GM19035 (cell line): ENCODE results near the gene COL4A1.

Experiments used
- ATAC-seq: cut with Tn5 transposase; IDR thresholded peaks from one replicate; pipeline ENCODE4 v1.9.1; 2021; ENCODE audit not compliant: unreplicated experiment

Gene COL4A1

GRCh38 chr13:110297011-110297410 is 9.9 kb downstream of the COL4A1 start:
- ATAC-seq = no peak

GRCh38 chr13:110294622-110295021 is 12.3 kb downstream of the COL4A1 start:
- no peak for ATAC-seq

GRCh38 chr13:110294146-110294545 is 12.8 kb downstream of the COL4A1 start:
- ATAC-seq = no peak

GRCh38 chr13:110293649-110294048 is 13.3 kb downstream of the COL4A1 start:
- no peak for ATAC-seq

GRCh38 chr13:110293037-110293436 is 13.9 kb downstream of the COL4A1 start:
- ATAC-seq = no peak

GRCh38 chr13:110291286-110291685 is 15.7 kb downstream of the COL4A1 start:
- ATAC-seq = no peak

- ATAC-seq = no peak
Observed at GRCh38 chr13:110290826-110291225, 16.1 kb downstream of the COL4A1 start.

- no peak for ATAC-seq
Observed at GRCh38 chr13:110290153-110290552, 16.8 kb downstream of the COL4A1 start.

- ATAC-seq = no peak
Observed at GRCh38 chr13:110289661-110290060, 17.3 kb downstream of the COL4A1 start.

- no peak for ATAC-seq
Observed at GRCh38 chr13:110289174-110289573, 17.8 kb downstream of the COL4A1 start.

GRCh38 chr13:110286833-110287819 is 19.8 kb downstream of the COL4A1 start:
- no peak for ATAC-seq

- no peak for ATAC-seq
Observed at GRCh38 chr13:110285991-110286832, 20.7 kb downstream of the COL4A1 start.

- no peak for ATAC-seq
Observed at GRCh38 chr13:110284779-110285484, 22.0 kb downstream of the COL4A1 start.

- ATAC-seq = no peak
Observed at GRCh38 chr13:110283736-110284517, 23.0 kb downstream of the COL4A1 start.

- ATAC-seq = no peak
Observed at GRCh38 chr13:110282316-110282841, 24.6 kb downstream of the COL4A1 start.

- ATAC-seq = no peak
Observed at GRCh38 chr13:110281736-110282135, 25.2 kb downstream of the COL4A1 start.

GRCh38 chr13:110280985-110281688 is 25.8 kb downstream of the COL4A1 start:
- no peak for ATAC-seq

- ATAC-seq = no peak
Observed at GRCh38 chr13:110280231-110280813, 26.6 kb downstream of the COL4A1 start.

- ATAC-seq = no peak
Observed at GRCh38 chr13:110279684-110280083, 27.3 kb downstream of the COL4A1 start.
